WTC11 (cell line): ENCODE results near the gene TPCN2. TPM values are rescaled to one million over a fixed set of nuclear protein-coding genes. Genes with fewer than 3 reads are reported as not detected.

Experiments used
- ATAC-seq: fragments of 200-7000 bp; cut with Tn5 transposase; 2 replicates; pipeline ENCODE4 v1.10.0; 2021; ENCODE audit warnings: mild to moderate bottlenecking, moderate library complexity
- CTCF ChIA-PET: fragments of 300-600 bp; sonication (Branson Sonifier 250); formaldehyde crosslinking; loops from one replicate; lab custom pipeline; 2021; ENCODE audit warnings: antibody characterized with exemption; lab: Charles Lee
- POLR2A ChIA-PET: fragments of 350-600 bp; sonication (Branson Sonifier 250); formaldehyde crosslinking; loops from one replicate; lab custom pipeline; 2021; ENCODE audit warnings: antibody characterized with exemption; lab: Charles Lee
- DNase-seq: peaks from one replicate; pipeline ENCODE4 v3.0.0; 2021; ENCODE audit warnings: low spot score
- H3K27ac Mint-ChIP-seq: 2 replicates; pipeline ENCODE4 v1.8.0; 2021; ENCODE audit warnings: mixed read lengths
- H3K27me3 Mint-ChIP-seq: 2 replicates; pipeline ENCODE4 v1.8.0; 2021; ENCODE audit warnings: low read depth, mild to moderate bottlenecking, moderate library complexity, mixed read lengths
- H3K36me3 Mint-ChIP-seq: 2 replicates; pipeline ENCODE4 v1.8.0; 2021; ENCODE audit warnings: mixed read lengths
- H3K4me1 Mint-ChIP-seq: 2 replicates; pipeline ENCODE4 v1.8.0; 2022; ENCODE audit warnings: mixed read lengths
- H3K4me3 Mint-ChIP-seq: 2 replicates; pipeline ENCODE4 v1.8.0; 2021; ENCODE audit warnings: mild to moderate bottlenecking, moderate library complexity, mixed read lengths
- H3K9me3 Mint-ChIP-seq: 2 replicates; pipeline ENCODE4 v1.8.0; 2021; ENCODE audit warnings: mixed read lengths
- CBFB ChIP-seq: sonication (generic); formaldehyde crosslinking; IDR thresholded peaks from 2 replicates; pipeline ENCODE4 v1.8.1; 2022; ENCODE audit warnings: mild to moderate bottlenecking, low read depth, missing genetic modification reagents
- NFATC4 ChIP-seq: fragments of 250-450 bp; sonication (Bioruptor Pico); IDR thresholded peaks from 2 replicates; pipeline ENCODE4 v1.9.0; 2021; ENCODE audit warnings: mild to moderate bottlenecking
- NFYB ChIP-seq: sonication (generic); formaldehyde crosslinking; conservative IDR thresholded peaks from 2 replicates; pipeline ENCODE4 v1.8.0; 2022; ENCODE audit warnings: low read depth, missing genetic modification reagents
- NR2C2 ChIP-seq: sonication (generic); formaldehyde crosslinking; IDR thresholded peaks from 2 replicates; pipeline ENCODE4 v1.8.0; 2022; ENCODE audit warnings: mild to moderate bottlenecking, missing genetic modification reagents
- NR3C1 ChIP-seq: sonication (generic); formaldehyde crosslinking; conservative IDR thresholded peaks from 2 replicates; pipeline ENCODE4 v1.8.1; 2023; ENCODE audit warnings: low read depth, mild to moderate bottlenecking, missing genetic modification reagents
- RORB ChIP-seq: fragments of 250-450 bp; sonication (Bioruptor Pico); IDR thresholded peaks from 2 replicates; pipeline ENCODE4 v1.9.0; 2021; ENCODE audit warnings: mild to moderate bottlenecking
- SMAD4 ChIP-seq: sonication (generic); formaldehyde crosslinking; IDR thresholded peaks from 2 replicates; pipeline ENCODE4 v1.8.0; 2022; ENCODE audit warnings: mild to moderate bottlenecking, missing genetic modification reagents
- SOX15 ChIP-seq: fragments of 250-450 bp; sonication (Bioruptor Pico); IDR thresholded peaks from 2 replicates; pipeline ENCODE4 v1.9.0; 2021; ENCODE audit warnings: mild to moderate bottlenecking
- TEAD1 ChIP-seq: sonication (generic); formaldehyde crosslinking; IDR thresholded peaks from 2 replicates; pipeline ENCODE4 v1.8.0; 2022; ENCODE audit warnings: mild to moderate bottlenecking, missing genetic modification reagents
- ZNF138 ChIP-seq: sonication (generic); formaldehyde crosslinking; conservative IDR thresholded peaks from 2 replicates; pipeline ENCODE4 v1.8.1; 2022; ENCODE audit warnings: mild to moderate bottlenecking, moderate library complexity, missing genetic modification reagents
- ZNF396 ChIP-seq: fragments of 250-450 bp; sonication (Bioruptor Pico); IDR thresholded peaks from 2 replicates; pipeline ENCODE4 v1.8.0; 2021; ENCODE audit warnings: mild to moderate bottlenecking, moderate library complexity, borderline replicate concordance
- ZNF423 ChIP-seq: fragments of 250-450 bp; sonication (Bioruptor Pico); IDR thresholded peaks from 2 replicates; pipeline ENCODE4 v2.1.2; 2022; ENCODE audit warnings: mild to moderate bottlenecking, moderate library complexity
- total RNA-seq: library from RNA; stranded (reverse); gene quantifications from 3 replicates; pipeline ENCODE4 v1.2.3, GENCODE V29; 2021
- TF ChIP-seq, protein P1 (sequence below): sonication (generic); formaldehyde crosslinking; IDR thresholded peaks from 2 replicates; pipeline ENCODE4 v1.8.0; 2022; ENCODE audit warnings: mild to moderate bottlenecking, missing genetic modification reagents
- TF ChIP-seq, protein P2 (sequence below): sonication (generic); formaldehyde crosslinking; IDR thresholded peaks from 2 replicates; pipeline ENCODE4 v1.8.1; 2023; ENCODE audit warnings: mild to moderate bottlenecking, missing genetic modification reagents, moderate library complexity
- TF ChIP-seq, protein P3 (sequence below): sonication (generic); formaldehyde crosslinking; IDR thresholded peaks from 2 replicates; pipeline ENCODE4 v1.8.0; 2022; ENCODE audit warnings: mild to moderate bottlenecking, missing genetic modification reagents
- TF ChIP-seq, protein P4 (sequence below): fragments of 250-450 bp; sonication (Bioruptor Pico); IDR thresholded peaks from 2 replicates; pipeline ENCODE4 v1.9.0; 2021; ENCODE audit warnings: mild to moderate bottlenecking, borderline replicate concordance
- TF ChIP-seq, protein P5 (sequence below): sonication (generic); formaldehyde crosslinking; IDR thresholded peaks from 2 replicates; pipeline ENCODE4 v1.8.0; 2022; ENCODE audit warnings: mild to moderate bottlenecking, missing genetic modification reagents
- TF ChIP-seq, protein P6 (sequence below): sonication (generic); formaldehyde crosslinking; IDR thresholded peaks from 2 replicates; pipeline ENCODE4 v1.8.1; 2023; ENCODE audit warnings: mild to moderate bottlenecking, missing genetic modification reagents
- TF ChIP-seq, protein P7 (sequence below): sonication (generic); formaldehyde crosslinking; IDR thresholded peaks from 2 replicates; pipeline ENCODE4 v1.8.1; 2023; ENCODE audit warnings: mild to moderate bottlenecking, missing genetic modification reagents
- TF ChIP-seq, protein P8 (sequence below): fragments of 250-450 bp; sonication (Bioruptor Pico); IDR thresholded peaks from 2 replicates; pipeline ENCODE4 v1.8.0; 2021; ENCODE audit warnings: mild to moderate bottlenecking

Gene TPCN2
- total RNA-seq, 1 experiment from 2014 or later, result 24.6 TPM

DNA sequence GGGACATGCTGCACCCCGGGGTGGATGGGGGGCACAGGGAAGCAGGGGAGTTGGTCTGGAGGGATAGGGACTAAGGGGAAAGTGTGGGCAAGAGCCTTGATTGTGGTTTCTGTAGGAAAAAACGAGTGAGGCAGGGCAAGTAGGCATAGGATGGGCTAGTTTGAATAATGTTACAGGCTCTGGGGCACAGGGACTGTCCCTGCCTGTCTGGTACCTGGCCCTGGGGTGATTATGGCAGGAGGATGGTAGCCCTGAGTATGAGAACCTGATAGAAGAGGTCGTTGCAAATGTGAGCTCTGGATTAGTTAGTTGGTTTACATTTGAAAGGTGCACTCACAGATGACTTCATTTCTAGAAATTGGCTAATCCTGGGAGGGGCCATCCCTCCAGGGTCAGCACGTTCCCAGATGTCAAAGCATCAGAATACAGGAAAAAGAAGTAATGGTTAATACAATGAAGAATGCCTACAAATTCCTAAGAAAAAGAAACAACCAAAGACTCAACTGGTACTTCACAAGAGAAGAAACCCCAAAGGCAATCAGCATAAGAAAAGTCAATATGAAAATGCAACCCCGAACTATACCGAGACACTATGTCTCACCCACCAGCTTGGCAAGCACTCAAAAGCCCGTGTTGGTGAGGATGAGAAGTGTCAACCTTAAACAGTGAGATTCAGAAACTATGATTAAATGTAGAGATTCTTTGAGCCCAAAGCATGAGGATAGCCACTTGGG, 95.8 kb downstream of the TPCN2 start:
- Mint-ChIP-seq H3K27me3 (peaks cover 3% of the 10 kb centered on the region), H3K4me1 (0 out of 2 replicates have a peak, but pooled peaks cover 7% of the 10 kb centered on the region), H3K9me3 (peaks cover 49% of the 10 kb centered on the region), H3K4me3 (no peak overlapping the region), H3K36me3 (peaks cover 34% of the 10 kb centered on the region), H3K27ac (no peak overlapping the region)
- POLR2A ChIA-PET, result no interaction called here
- TF ChIP-seq ZNF423 (CRISPR knock-in tag) (no peak), NFATC4 (no peak), NR3C1 (CRISPR knock-in tag) (no peak)
- TF ChIP-seq, protein P1, sequence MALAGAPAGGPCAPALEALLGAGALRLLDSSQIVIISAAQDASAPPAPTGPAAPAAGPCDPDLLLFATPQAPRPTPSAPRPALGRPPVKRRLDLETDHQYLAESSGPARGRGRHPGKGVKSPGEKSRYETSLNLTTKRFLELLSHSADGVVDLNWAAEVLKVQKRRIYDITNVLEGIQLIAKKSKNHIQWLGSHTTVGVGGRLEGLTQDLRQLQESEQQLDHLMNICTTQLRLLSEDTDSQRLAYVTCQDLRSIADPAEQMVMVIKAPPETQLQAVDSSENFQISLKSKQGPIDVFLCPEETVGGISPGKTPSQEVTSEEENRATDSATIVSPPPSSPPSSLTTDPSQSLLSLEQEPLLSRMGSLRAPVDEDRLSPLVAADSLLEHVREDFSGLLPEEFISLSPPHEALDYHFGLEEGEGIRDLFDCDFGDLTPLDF (CRISPR knock-in tag), result no peak
- CTCF ChIA-PET, result interaction anchor here (3.1 kb wide), 1 partner anchor 13 kb away, joined by 12 read pairs; no protein-coding TSS in a partner anchor
- ATAC-seq (no peak), DNase-seq (no peak)

DNA sequence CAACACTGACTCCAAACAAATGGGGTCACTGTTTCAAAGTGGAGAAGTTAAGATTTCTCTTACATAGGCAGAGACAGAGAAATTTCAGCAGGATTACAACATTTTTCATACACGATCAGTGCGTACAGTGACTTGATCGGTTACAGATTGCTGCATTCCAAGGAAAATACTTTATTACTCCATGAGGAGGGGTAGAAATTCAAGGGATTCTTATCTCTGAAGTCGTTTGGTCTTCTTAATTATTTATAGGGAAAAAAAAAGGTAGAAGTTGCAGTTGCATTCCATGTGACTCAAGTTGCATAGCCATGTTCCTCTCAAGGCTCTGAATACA, 96.3 kb downstream of the TPCN2 start:
- H3K4me1 Mint-ChIP-seq, result 0 out of 2 replicates have a peak, but pooled peaks cover 7% of the 10 kb centered on the region
- TF ChIP-seq ZNF396 (CRISPR knock-in tag) (no peak), ZNF138 (CRISPR knock-in tag) (no peak), TEAD1 (CRISPR knock-in tag) (no peak), RORB (CRISPR knock-in tag) (no peak), NR2C2 (CRISPR knock-in tag) (no peak), SOX15 (CRISPR knock-in tag) (no peak), NFYB (no peak)
- TF ChIP-seq, protein P2, sequence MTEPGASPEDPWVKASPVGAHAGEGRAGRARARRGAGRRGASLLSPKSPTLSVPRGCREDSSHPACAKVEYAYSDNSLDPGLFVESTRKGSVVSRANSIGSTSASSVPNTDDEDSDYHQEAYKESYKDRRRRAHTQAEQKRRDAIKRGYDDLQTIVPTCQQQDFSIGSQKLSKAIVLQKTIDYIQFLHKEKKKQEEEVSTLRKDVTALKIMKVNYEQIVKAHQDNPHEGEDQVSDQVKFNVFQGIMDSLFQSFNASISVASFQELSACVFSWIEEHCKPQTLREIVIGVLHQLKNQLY (CRISPR knock-in tag), result no peak
- TF ChIP-seq, protein P3, sequence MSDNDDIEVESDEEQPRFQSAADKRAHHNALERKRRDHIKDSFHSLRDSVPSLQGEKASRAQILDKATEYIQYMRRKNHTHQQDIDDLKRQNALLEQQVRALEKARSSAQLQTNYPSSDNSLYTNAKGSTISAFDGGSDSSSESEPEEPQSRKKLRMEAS, result no peak
- no peak overlapping the region for H3K4me3 Mint-ChIP-seq
- CTCF ChIA-PET, result interaction anchor here (3.1 kb wide), 1 partner anchor 13 kb away, joined by 12 read pairs; no protein-coding TSS in a partner anchor
- DNase-seq (no peak), ATAC-seq (no peak)
- peaks cover 3% of the 10 kb centered on the region for H3K27me3 Mint-ChIP-seq
- no peak overlapping the region for H3K27ac Mint-ChIP-seq
- POLR2A ChIA-PET, result no interaction called here
- H3K36me3 Mint-ChIP-seq, result peaks cover 36% of the 10 kb centered on the region
- peaks cover 51% of the 10 kb centered on the region for H3K9me3 Mint-ChIP-seq

DNA sequence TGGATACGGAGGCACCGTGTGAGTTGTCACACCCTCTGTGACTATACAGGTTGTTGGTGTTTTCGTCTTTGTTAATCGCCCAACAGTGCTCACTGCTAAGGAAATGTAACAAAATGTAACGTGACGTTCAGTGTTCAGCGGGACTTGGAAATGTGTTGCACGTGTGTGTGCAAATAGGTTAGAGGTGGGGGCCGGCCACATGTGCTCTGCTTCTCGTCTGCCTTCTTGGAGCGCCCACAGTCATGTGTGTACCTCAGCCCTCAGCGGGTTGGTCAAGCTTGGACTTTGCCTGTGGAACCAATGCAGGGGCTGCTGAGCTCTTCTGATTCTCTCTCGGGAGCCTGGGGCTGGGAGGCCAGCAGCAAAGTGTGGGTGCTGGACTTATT, 99.6 kb downstream of the TPCN2 start:
- no peak overlapping the region for H3K4me3 Mint-ChIP-seq
- POLR2A ChIA-PET, result no interaction called here
- H3K9me3 Mint-ChIP-seq, result peaks cover 51% of the 10 kb centered on the region
- H3K4me1 Mint-ChIP-seq, result peaks cover 32% of the 10 kb centered on the region
- ATAC-seq (no peak), DNase-seq (no peak)
- no peak overlapping the region for H3K27ac Mint-ChIP-seq
- H3K36me3 Mint-ChIP-seq, result peaks cover 43% of the 10 kb centered on the region
- CTCF ChIA-PET, result no interaction called here
- peaks cover 3% of the 10 kb centered on the region for H3K27me3 Mint-ChIP-seq
- TF ChIP-seq, protein P4, sequence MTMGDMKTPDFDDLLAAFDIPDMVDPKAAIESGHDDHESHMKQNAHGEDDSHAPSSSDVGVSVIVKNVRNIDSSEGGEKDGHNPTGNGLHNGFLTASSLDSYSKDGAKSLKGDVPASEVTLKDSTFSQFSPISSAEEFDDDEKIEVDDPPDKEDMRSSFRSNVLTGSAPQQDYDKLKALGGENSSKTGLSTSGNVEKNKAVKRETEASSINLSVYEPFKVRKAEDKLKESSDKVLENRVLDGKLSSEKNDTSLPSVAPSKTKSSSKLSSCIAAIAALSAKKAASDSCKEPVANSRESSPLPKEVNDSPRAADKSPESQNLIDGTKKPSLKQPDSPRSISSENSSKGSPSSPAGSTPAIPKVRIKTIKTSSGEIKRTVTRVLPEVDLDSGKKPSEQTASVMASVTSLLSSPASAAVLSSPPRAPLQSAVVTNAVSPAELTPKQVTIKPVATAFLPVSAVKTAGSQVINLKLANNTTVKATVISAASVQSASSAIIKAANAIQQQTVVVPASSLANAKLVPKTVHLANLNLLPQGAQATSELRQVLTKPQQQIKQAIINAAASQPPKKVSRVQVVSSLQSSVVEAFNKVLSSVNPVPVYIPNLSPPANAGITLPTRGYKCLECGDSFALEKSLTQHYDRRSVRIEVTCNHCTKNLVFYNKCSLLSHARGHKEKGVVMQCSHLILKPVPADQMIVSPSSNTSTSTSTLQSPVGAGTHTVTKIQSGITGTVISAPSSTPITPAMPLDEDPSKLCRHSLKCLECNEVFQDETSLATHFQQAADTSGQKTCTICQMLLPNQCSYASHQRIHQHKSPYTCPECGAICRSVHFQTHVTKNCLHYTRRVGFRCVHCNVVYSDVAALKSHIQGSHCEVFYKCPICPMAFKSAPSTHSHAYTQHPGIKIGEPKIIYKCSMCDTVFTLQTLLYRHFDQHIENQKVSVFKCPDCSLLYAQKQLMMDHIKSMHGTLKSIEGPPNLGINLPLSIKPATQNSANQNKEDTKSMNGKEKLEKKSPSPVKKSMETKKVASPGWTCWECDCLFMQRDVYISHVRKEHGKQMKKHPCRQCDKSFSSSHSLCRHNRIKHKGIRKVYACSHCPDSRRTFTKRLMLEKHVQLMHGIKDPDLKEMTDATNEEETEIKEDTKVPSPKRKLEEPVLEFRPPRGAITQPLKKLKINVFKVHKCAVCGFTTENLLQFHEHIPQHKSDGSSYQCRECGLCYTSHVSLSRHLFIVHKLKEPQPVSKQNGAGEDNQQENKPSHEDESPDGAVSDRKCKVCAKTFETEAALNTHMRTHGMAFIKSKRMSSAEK (CRISPR knock-in tag), result no peak
- TF ChIP-seq CBFB (CRISPR knock-in tag), result no peak
- TF ChIP-seq, protein P5, sequence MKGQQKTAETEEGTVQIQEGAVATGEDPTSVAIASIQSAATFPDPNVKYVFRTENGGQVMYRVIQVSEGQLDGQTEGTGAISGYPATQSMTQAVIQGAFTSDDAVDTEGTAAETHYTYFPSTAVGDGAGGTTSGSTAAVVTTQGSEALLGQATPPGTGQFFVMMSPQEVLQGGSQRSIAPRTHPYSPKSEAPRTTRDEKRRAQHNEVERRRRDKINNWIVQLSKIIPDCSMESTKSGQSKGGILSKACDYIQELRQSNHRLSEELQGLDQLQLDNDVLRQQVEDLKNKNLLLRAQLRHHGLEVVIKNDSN (CRISPR knock-in tag), result no peak
- TF ChIP-seq, protein P6, sequence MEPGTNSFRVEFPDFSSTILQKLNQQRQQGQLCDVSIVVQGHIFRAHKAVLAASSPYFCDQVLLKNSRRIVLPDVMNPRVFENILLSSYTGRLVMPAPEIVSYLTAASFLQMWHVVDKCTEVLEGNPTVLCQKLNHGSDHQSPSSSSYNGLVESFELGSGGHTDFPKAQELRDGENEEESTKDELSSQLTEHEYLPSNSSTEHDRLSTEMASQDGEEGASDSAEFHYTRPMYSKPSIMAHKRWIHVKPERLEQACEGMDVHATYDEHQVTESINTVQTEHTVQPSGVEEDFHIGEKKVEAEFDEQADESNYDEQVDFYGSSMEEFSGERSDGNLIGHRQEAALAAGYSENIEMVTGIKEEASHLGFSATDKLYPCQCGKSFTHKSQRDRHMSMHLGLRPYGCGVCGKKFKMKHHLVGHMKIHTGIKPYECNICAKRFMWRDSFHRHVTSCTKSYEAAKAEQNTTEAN (CRISPR knock-in tag), result no peak
- TF ChIP-seq SMAD4, result no peak
- TF ChIP-seq, protein P7, sequence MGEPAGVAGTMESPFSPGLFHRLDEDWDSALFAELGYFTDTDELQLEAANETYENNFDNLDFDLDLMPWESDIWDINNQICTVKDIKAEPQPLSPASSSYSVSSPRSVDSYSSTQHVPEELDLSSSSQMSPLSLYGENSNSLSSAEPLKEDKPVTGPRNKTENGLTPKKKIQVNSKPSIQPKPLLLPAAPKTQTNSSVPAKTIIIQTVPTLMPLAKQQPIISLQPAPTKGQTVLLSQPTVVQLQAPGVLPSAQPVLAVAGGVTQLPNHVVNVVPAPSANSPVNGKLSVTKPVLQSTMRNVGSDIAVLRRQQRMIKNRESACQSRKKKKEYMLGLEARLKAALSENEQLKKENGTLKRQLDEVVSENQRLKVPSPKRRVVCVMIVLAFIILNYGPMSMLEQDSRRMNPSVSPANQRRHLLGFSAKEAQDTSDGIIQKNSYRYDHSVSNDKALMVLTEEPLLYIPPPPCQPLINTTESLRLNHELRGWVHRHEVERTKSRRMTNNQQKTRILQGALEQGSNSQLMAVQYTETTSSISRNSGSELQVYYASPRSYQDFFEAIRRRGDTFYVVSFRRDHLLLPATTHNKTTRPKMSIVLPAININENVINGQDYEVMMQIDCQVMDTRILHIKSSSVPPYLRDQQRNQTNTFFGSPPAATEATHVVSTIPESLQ (CRISPR knock-in tag), result no peak
- TF ChIP-seq, protein P8, sequence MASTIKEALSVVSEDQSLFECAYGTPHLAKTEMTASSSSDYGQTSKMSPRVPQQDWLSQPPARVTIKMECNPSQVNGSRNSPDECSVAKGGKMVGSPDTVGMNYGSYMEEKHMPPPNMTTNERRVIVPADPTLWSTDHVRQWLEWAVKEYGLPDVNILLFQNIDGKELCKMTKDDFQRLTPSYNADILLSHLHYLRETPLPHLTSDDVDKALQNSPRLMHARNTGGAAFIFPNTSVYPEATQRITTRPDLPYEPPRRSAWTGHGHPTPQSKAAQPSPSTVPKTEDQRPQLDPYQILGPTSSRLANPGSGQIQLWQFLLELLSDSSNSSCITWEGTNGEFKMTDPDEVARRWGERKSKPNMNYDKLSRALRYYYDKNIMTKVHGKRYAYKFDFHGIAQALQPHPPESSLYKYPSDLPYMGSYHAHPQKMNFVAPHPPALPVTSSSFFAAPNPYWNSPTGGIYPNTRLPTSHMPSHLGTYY (CRISPR knock-in tag), result no peak
